HEK293 (cell line): ENCODE data around the gene FGFR2.
A peak's percentile ranks its signal among the peaks of the same experiment; 100 is the strongest.

Source experiments
- CTCF ChIA-PET: fragments of 350-600 bp; formaldehyde crosslinking; extraction: SDS; loops from one replicate; lab custom pipeline; 2021; ENCODE audit warnings: antibody characterized with exemption; lab: Yijun Ruan, JAX
- POLR2A ChIA-PET: fragments of 300-600 bp; formaldehyde crosslinking; extraction: SDS; loops from one replicate; lab custom pipeline; 2020; ENCODE audit warnings: antibody characterized with exemption, inconsistent platforms; lab: Yijun Ruan, JAX
- H3K27ac ChIP-seq: fragments of 200-500 bp; sonication (Bioruptor generic); 2 replicates; pipeline ENCODE4 v1.5.1; 2014; ENCODE audit warnings: low read depth, low read length, control low read depth, inconsistent platforms; ENCODE audit errors: extremely low read depth
- H3K36me3 ChIP-seq, 2 experiments: fragments of 200-500 bp in 1 of 2; sonication (Bioruptor generic) in 1 of 2; 1 replicate in 1 of 2; 2 replicates in 1 of 2; pipeline ENCODE4 v1.5.1; 2014 to 2017; ENCODE audit warnings: inconsistent platforms in 2 of 2, low read length in 2 of 2; ENCODE audit not compliant: control insufficient read depth in 2 of 2, insufficient read depth in 1 of 2
- H3K4me1 ChIP-seq: fragments of 200-500 bp; sonication (Bioruptor generic); 2 replicates; pipeline ENCODE4 v1.5.1; 2014; ENCODE audit warnings: mild to moderate bottlenecking, low read length, inconsistent platforms; ENCODE audit not compliant: control insufficient read depth, insufficient read depth
- H3K4me3 ChIP-seq: 2 replicates; pipeline ENCODE4 v1.5.1; 2011; ENCODE audit warnings: low read depth, mild to moderate bottlenecking, control low read depth, low read length, moderate library complexity
- H3K9me3 ChIP-seq: fragments of 200-500 bp; sonication (Bioruptor generic); 2 replicates; pipeline ENCODE4 v1.5.1; 2014; ENCODE audit warnings: low read depth, low read length, inconsistent platforms; ENCODE audit not compliant: control insufficient read depth, insufficient read depth
- GLIS1 ChIP-seq: fragments of 450-650 bp; formaldehyde crosslinking; IDR thresholded peaks from 2 replicates; pipeline ENCODE4 v1.5.1; 2016; ENCODE audit warnings: missing biosample characterization, missing genetic modification characterization
- HOXD13 ChIP-seq: sonication (generic); formaldehyde crosslinking; IDR thresholded peaks from 2 replicates; pipeline ENCODE4 v1.8.0; 2022; ENCODE audit warnings: missing genetic modification reagents, borderline replicate concordance
- ZFP37 ChIP-seq: fragments of 450-650 bp; formaldehyde crosslinking; IDR thresholded peaks from 2 replicates; pipeline ENCODE4 v1.5.1; 2016; ENCODE audit warnings: missing biosample characterization, missing genetic modification characterization
- ZNF114 ChIP-seq: fragments of 450-650 bp; formaldehyde crosslinking; IDR thresholded peaks from 2 replicates; pipeline ENCODE4 v1.5.0; 2017; ENCODE audit warnings: missing biosample characterization, missing genetic modification characterization
- ZNF175 ChIP-seq: fragments of 450-650 bp; formaldehyde crosslinking; IDR thresholded peaks from 2 replicates; pipeline ENCODE4 v1.5.1; 2016; ENCODE audit warnings: missing biosample characterization, missing genetic modification characterization
- ZNF23 ChIP-seq: fragments of 450-650 bp; formaldehyde crosslinking; IDR thresholded peaks from 2 replicates; pipeline ENCODE4 v1.5.1; 2016; ENCODE audit warnings: missing biosample characterization, missing genetic modification characterization, borderline replicate concordance
- ZNF341 ChIP-seq: fragments of 450-650 bp; formaldehyde crosslinking; IDR thresholded peaks from 2 replicates; pipeline ENCODE4; 2016; ENCODE audit warnings: low read depth, missing biosample characterization, missing genetic modification characterization
- ZNF366 ChIP-seq: fragments of 450-650 bp; formaldehyde crosslinking; conservative IDR thresholded peaks from 2 replicates; pipeline ENCODE4 v1.5.1; 2016; ENCODE audit warnings: missing biosample characterization, missing genetic modification characterization
- ZNF514 ChIP-seq: fragments of 450-650 bp; formaldehyde crosslinking; IDR thresholded peaks from 2 replicates; pipeline ENCODE4 v1.5.1; 2016; ENCODE audit warnings: missing biosample characterization, missing genetic modification characterization
- ZNF596 ChIP-seq: fragments of 450-650 bp; IDR thresholded peaks from 2 replicates; pipeline ENCODE4 v1.5.0; 2018; ENCODE audit warnings: missing biosample characterization, mild to moderate bottlenecking, missing genetic modification characterization, moderate library complexity
- ZNF837 ChIP-seq: fragments of 450-650 bp; formaldehyde crosslinking; IDR thresholded peaks from 2 replicates; pipeline ENCODE4 v1.5.1; 2016; ENCODE audit warnings: missing biosample characterization, missing genetic modification characterization
- TF ChIP-seq, protein P1 (sequence below): fragments of 450-650 bp; formaldehyde crosslinking; IDR thresholded peaks from 2 replicates; pipeline ENCODE4 v1.5.1; 2017; ENCODE audit warnings: missing biosample characterization, mild to moderate bottlenecking, missing genetic modification characterization, moderate library complexity
- TF ChIP-seq, protein P2 (sequence below): fragments of 450-650 bp; IDR thresholded peaks from 2 replicates; pipeline ENCODE4 v1.5.1; 2018; ENCODE audit warnings: missing biosample characterization, missing genetic modification characterization
- TF ChIP-seq, protein P3 (sequence below): fragments of 450-650 bp; formaldehyde crosslinking; IDR thresholded peaks from 2 replicates; pipeline ENCODE4 v1.5.1; 2017; ENCODE audit warnings: missing biosample characterization, missing genetic modification characterization
- TF ChIP-seq, protein P4 (sequence below): fragments of 450-650 bp; formaldehyde crosslinking; IDR thresholded peaks from 2 replicates; pipeline ENCODE4; 2016; ENCODE audit warnings: missing biosample characterization, missing genetic modification characterization
- TF ChIP-seq, protein P5 (sequence below): fragments of 450-650 bp; formaldehyde crosslinking; IDR thresholded peaks from 2 replicates; pipeline ENCODE4 v1.5.1; 2017; ENCODE audit warnings: missing biosample characterization, missing genetic modification characterization

Gene FGFR2

DNA sequence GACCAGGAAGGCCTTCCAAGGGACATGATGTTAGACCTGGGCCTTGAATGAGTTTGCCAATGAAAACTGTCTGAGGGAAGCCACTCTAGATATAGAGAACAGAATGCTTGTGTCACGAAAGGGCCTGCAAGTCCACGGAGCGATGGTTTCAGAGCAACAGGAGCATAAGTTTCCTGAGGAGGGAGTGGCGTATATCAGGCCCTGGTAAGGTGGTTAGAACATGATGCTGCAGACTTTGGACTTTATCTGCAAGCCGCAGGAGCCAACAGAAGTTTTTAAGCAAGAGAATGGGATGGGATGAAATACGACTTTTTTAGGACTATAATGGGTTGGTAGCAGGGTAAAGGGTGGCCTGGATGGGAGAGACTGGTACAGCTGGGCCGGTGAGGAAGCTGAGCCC is 136.0 kb downstream of the FGFR2 start:
- TF ChIP-seq ZNF366, result no peak
- TF ChIP-seq GLIS1 (tag by site-specific recombination), result no peak
- ChIA-PET POLR2A (no interaction called here), CTCF (no interaction called here)
- H3K27ac ChIP-seq, result no peak overlapping the region
- H3K9me3 ChIP-seq, result no peaks in the 10 kb centered on the region
- H3K36me3 ChIP-seq, result no peaks in the 10 kb centered on the region
- no peak overlapping the region for H3K4me3 ChIP-seq
- H3K4me1 ChIP-seq, result no peaks in the 10 kb centered on the region

DNA sequence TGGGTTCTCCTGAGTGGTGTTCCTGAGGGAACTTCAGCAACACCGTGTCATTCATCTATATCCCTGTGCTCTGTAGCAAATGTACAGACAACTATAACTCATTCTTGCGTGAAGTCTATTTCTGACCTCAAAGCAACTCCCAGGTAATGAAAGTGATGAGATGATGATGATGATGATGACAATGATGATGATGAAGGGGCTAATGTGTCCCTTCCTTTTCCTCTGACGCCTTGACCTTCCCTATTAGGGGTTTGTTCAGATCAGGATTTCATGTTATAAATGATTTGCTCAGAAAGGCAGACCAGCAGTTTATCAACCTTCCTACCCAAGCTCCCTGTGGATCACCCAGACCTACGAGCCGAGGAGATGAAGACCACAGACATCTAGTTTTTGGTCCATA is 136.9 kb downstream of the FGFR2 start:
- no peaks in the 10 kb centered on the region for H3K9me3 ChIP-seq
- ChIA-PET POLR2A (no interaction called here), CTCF (interaction anchor here (0.7 kb wide), 1 partner anchor 15 kb away, joined by 3 read pairs; no protein-coding TSS in a partner anchor)
- H3K4me3 ChIP-seq, result no peak overlapping the region
- no peak overlapping the region for H3K27ac ChIP-seq
- TF ChIP-seq, protein P1, sequence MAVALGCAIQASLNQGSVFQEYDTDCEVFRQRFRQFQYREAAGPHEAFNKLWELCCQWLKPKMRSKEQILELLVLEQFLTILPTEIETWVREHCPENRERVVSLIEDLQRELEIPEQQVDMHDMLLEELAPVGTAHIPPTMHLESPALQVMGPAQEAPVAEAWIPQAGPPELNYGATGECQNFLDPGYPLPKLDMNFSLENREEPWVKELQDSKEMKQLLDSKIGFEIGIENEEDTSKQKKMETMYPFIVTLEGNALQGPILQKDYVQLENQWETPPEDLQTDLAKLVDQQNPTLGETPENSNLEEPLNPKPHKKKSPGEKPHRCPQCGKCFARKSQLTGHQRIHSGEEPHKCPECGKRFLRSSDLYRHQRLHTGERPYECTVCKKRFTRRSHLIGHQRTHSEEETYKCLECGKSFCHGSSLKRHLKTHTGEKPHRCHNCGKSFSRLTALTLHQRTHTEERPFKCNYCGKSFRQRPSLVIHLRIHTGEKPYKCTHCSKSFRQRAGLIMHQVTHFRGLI (tag by site-specific recombination), result no peak
- TF ChIP-seq, protein P2, sequence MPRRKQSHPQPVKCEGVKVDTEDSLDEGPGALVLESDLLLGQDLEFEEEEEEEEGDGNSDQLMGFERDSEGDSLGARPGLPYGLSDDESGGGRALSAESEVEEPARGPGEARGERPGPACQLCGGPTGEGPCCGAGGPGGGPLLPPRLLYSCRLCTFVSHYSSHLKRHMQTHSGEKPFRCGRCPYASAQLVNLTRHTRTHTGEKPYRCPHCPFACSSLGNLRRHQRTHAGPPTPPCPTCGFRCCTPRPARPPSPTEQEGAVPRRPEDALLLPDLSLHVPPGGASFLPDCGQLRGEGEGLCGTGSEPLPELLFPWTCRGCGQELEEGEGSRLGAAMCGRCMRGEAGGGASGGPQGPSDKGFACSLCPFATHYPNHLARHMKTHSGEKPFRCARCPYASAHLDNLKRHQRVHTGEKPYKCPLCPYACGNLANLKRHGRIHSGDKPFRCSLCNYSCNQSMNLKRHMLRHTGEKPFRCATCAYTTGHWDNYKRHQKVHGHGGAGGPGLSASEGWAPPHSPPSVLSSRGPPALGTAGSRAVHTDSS (tag by site-specific recombination), result peak; percentile 57; the same call in 1 of the 2 replicates
- TF ChIP-seq HOXD13 (CRISPR knock-in tag), result no peak
- TF ChIP-seq ZNF114 (tag by site-specific recombination), result no peak
- TF ChIP-seq ZNF175, result no peak
- TF ChIP-seq, protein P3, sequence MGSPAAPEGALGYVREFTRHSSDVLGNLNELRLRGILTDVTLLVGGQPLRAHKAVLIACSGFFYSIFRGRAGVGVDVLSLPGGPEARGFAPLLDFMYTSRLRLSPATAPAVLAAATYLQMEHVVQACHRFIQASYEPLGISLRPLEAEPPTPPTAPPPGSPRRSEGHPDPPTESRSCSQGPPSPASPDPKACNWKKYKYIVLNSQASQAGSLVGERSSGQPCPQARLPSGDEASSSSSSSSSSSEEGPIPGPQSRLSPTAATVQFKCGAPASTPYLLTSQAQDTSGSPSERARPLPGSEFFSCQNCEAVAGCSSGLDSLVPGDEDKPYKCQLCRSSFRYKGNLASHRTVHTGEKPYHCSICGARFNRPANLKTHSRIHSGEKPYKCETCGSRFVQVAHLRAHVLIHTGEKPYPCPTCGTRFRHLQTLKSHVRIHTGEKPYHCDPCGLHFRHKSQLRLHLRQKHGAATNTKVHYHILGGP (tag by site-specific recombination), result no peak
- no peak for TF ChIP-seq ZNF596 (tag by site-specific recombination)
- H3K36me3 ChIP-seq, result no peaks in the 10 kb centered on the region
- H3K4me1 ChIP-seq, result no peaks in the 10 kb centered on the region

DNA sequence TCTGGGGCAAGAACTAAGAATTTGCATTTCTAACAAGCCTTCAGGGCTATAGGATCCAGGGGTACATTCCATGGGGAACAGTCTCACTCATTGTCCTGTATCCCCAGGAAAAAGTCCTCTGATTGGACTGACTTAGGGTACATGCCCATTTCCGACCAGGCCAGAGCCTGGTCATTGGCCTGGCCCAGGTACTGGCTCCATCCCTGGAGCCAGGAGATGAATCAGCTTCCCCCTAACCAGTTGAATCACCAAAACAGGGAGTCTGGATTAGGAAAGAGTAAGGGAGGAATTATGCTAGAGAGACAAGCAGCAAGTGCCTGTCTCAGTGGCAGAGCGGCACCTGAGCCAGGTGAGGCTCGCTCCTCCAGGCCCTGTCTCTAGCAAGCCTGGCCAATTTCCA is 137.5 kb downstream of the FGFR2 start:
- Histone ChIP-seq H3K36me3 (no peaks in the 10 kb centered on the region), H3K4me3 (no peak overlapping the region), H3K27ac (no peak overlapping the region), H3K4me1 (no peaks in the 10 kb centered on the region), H3K9me3 (no peaks in the 10 kb centered on the region)
- CTCF ChIA-PET, result no interaction called here
- TF ChIP-seq ZNF514 (no peak), ZFP37 (tag by site-specific recombination) (no peak), ZNF341 (tag by site-specific recombination) (no peak), ZNF837 (no peak), ZNF23 (tag by site-specific recombination) (no peak)
- TF ChIP-seq, protein P4, sequence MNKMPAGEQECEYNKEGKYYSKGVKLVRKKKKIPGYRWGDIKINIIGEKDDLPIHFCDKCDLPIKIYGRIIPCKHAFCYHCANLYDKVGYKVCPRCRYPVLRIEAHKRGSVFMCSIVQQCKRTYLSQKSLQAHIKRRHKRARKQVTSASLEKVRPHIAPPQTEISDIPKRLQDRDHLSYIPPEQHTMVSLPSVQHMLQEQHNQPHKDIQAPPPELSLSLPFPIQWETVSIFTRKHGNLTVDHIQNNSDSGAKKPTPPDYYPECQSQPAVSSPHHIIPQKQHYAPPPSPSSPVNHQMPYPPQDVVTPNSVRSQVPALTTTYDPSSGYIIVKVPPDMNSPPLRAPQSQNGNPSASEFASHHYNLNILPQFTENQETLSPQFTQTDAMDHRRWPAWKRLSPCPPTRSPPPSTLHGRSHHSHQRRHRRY (tag by site-specific recombination), result no peak
- TF ChIP-seq, protein P5, sequence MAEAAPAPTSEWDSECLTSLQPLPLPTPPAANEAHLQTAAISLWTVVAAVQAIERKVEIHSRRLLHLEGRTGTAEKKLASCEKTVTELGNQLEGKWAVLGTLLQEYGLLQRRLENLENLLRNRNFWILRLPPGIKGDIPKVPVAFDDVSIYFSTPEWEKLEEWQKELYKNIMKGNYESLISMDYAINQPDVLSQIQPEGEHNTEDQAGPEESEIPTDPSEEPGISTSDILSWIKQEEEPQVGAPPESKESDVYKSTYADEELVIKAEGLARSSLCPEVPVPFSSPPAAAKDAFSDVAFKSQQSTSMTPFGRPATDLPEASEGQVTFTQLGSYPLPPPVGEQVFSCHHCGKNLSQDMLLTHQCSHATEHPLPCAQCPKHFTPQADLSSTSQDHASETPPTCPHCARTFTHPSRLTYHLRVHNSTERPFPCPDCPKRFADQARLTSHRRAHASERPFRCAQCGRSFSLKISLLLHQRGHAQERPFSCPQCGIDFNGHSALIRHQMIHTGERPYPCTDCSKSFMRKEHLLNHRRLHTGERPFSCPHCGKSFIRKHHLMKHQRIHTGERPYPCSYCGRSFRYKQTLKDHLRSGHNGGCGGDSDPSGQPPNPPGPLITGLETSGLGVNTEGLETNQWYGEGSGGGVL, result no peak
- POLR2A ChIA-PET, result no interaction called here
